Measurements from ENCODE around the gene CEP70. TPM values are rescaled to one million over a fixed set of nuclear protein-coding genes. Genes with fewer than 3 reads are reported as not detected.

CEP70 gene
- total RNA-seq, 1 experiment from 2014 or later = 32.6 TPM

- Histone ChIP-seq H4K8ac (replicated peaks; ENCODE audit: insufficient read length, low read depth, low read length) (no peak overlapping the region), H2BK12ac (ENCODE audit: insufficient read length, low read depth, low read length) (no peak overlapping the region), H3K23me2 (ENCODE audit: insufficient read length, low read depth, low read length, poor library complexity, severe bottlenecking) (no peaks in the 10 kb centered on the region), H2BK120ac (ENCODE audit: low read depth, low read length, poor library complexity, severe bottlenecking) (no peak overlapping the region), H3T11ph (ENCODE audit: low read length) (no peak overlapping the region), H3K23ac (ENCODE audit: insufficient read length, low read depth, low read length) (no peak overlapping the region), H2BK20ac (ENCODE audit: low read depth, low read length, poor library complexity, severe bottlenecking) (no peak overlapping the region), H4K91ac (ENCODE audit: insufficient read length, low read depth, low read length) (no peak overlapping the region), H3K9ac (ENCODE audit: extremely low read depth, insufficient read length, low read length) (no peak overlapping the region), H3K4me1 (ENCODE audit: insufficient read depth, low read length) (no peaks in the 10 kb centered on the region), H3K4ac (ENCODE audit: low read depth, low read length) (no peak overlapping the region), H3K27ac (ENCODE audit: insufficient read length, low read depth, low read length) (no peak overlapping the region), H3K9me3 (ENCODE audit: control insufficient read depth, low read depth, low read length) (no peaks in the 10 kb centered on the region), H3K18ac (ENCODE audit: insufficient read length, low read depth, low read length) (no peak overlapping the region), H2BK5ac (ENCODE audit: insufficient read length, low read length) (no peak overlapping the region), H2AFZ (ENCODE audit: low read length) (no peak overlapping the region), H3K14ac (ENCODE audit: insufficient read depth, low read length) (no peak overlapping the region), H4K5ac (ENCODE audit: insufficient read length, low read depth, low read length) (no peak overlapping the region), H3K79me1 (ENCODE audit: insufficient read depth, low read depth, low read length, poor library complexity, severe bottlenecking) (no peaks in the 10 kb centered on the region), H3K56ac (ENCODE audit: insufficient read length, low read depth, low read length) (no peak overlapping the region), H2BK15ac (ENCODE audit: low read depth, low read length) (no peak overlapping the region), H4K20me1 (ENCODE audit: control insufficient read depth, insufficient read depth, insufficient read length) (no peaks in the 10 kb centered on the region), H3K27me3 (ENCODE audit: insufficient read depth, low read length) (no peaks in the 10 kb centered on the region), H3K79me2 (ENCODE audit: insufficient read depth, low read length) (no peaks in the 10 kb centered on the region; the same call in 1 of the 2 replicates), H2AK5ac (ENCODE audit: insufficient read length, low read length) (no peak overlapping the region), H3K4me2 (ENCODE audit: insufficient read depth, insufficient read length, low read length) (no peak overlapping the region)
- Mint-ChIP-seq H3K9me3 (no peaks in the 10 kb centered on the region), H3K4me1 (peaks cover 0 to 3% of the 10 kb centered on the region in 2 experiments; a peak in 2 of 4 replicates), H3K27ac (no peak overlapping the region), H3K36me3 (ENCODE audit: insufficient read depth in 1 of 3, low read depth in 3 of 3) (no peaks in the 10 kb centered on the region), H3K4me3 (no peak overlapping the region), H3K27me3 (ENCODE audit: low read depth) (no peaks in the 10 kb centered on the region)
- TF ChIP-seq CTCF (conservative IDR thresholded peaks at IDR 0.05) = no peak
- no CpG with 5 or more reads among the region's 6 CpGs for WGBS (ENCODE audit: extremely low coverage, insufficient read length, low lambda C conversion rate)
- no peak for DNase-seq
These were observed 35.5 kb upstream of the CEP70 start for GRCh38 chr3:138629526-138629925.

All from H9 (cell line).